GM20431 (cell line): ENCODE measurements around the gene CDH5.

Experiments
- in situ Hi-C: fragments of 300-500 bp; cut with MseI, MboI; formaldehyde crosslinking; loops from one replicate; pipeline ENCODE4 v1.15.0; 2020; ENCODE audit warnings: low sequenced_read_pairs; ENCODE audit not compliant: unreplicated experiment

Gene CDH5

DNA sequence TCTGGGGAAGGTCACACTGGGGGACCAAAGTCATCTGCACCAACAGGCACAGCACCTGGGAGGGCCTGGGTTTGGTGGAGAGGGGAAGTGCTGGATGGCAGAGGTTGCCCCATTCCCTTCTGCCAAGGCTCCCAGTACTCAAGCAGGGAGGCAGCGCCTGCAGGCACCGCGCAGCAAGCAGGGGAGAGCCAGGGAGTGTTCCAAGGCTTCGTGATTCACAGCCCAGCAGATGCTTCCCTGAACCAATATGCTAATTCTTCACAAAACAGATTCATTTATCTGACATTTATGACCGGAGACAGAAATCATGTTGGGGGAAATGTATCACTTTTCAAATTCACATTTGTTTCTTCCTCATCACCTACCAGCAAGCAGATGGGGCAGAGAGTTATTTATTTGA lies 13.4 kb upstream of the CDH5 start:
- in situ Hi-C loops, result no loop called here

DNA sequence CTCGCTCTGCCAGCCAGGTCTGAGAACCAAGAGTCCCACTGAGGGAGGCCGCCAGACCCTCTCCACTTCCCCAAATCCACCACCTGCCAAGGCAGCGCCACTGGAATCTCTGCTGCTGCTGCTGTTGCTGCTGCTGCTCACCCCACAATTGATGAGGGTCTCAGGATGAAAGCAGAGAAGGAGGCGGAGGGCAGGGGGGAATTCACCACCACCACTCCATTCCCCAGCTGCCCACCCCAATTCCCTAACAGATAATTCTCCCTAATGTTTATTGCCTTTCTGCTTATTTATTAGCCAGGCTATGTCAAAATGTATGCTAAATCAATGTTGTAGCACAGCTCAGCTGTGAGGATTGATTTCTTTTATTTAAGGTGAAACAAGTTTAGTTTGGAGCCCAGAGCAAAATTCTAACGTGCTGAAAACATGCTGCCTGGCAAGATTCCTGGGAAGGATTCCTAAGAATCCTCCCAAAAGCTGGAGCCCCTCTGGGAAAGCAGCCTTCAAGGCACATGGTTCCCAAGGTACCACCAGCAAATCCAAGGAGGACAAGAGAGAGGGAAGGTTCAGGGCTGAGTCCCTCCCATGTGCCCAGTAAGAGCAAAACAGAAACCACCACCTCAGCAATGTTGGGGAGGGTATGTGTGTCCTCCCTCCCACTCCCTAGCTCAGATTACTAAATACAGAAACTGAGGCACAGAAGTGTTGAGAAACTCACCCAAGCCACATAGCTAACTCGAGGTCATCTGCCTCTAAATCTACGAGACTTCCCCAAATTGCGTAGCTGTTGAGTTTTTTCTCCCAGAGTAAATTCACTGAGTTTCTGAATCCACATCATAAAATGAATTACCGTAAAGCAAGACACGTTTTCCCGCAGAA lies 12.2 kb upstream of the CDH5 start:
- in situ Hi-C loops, result no loop called here

DNA sequence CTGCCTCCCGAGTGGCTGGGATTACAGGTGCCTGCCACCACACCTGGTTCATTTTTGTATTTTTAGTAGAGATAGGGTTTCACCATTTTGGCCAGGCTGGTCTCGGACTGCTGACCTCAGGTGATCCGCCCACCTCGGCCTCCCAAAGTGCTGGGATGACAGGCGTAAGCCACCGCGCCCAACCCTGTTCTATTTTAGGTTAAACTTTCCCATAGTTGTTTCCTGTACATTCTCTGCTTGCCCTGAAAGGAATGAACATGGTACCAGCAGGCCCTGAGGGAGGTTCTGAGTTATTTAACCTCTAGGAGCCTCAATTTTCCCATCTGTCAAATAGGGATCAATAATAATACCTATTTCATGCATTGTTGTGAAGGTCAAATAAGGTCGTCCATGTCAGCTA lies 11.0 kb upstream of the CDH5 start:
- in situ Hi-C loops, result no loop called here

DNA sequence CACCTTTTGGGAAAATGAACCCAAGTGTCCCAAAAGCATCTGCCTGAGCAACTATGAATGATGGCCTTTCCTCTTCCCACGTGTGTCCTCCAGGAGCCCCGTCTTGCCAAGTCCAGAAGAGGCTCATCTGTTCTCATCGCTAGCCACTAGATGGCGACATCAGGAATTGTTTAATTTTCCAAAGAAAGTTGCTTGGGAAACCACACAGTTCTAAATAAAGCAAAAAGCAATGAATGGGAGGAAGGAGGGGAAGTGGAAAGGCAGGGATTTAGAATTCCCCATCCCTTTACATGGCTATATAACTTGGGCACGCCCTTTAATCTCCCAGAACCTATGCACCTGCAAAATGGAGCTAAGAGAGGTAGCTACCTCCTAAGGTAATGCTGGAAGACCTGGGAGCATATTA lies 9.0 kb upstream of the CDH5 start:
- in situ Hi-C loops, result no loop called here

DNA sequence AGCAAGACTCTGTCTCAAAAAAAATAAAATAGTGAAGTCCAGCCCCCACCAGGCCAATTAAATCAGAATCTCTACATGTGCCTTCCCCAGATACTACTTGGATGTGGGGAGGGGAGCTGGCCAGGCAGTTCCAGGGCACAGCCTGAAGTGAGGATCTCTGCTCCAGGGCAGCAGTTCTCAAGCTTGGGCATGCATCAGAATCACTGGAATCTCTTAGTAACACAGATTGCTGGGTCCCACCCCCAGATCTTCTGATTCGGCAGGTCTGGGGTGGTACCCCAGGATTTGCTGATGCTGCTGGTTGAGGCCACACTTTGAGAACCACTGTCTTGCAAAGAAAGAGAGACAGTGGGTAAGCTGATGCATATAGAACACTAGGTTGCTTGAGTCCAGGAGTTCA lies 8.3 kb upstream of the CDH5 start:
- in situ Hi-C loops, result no loop called here

DNA sequence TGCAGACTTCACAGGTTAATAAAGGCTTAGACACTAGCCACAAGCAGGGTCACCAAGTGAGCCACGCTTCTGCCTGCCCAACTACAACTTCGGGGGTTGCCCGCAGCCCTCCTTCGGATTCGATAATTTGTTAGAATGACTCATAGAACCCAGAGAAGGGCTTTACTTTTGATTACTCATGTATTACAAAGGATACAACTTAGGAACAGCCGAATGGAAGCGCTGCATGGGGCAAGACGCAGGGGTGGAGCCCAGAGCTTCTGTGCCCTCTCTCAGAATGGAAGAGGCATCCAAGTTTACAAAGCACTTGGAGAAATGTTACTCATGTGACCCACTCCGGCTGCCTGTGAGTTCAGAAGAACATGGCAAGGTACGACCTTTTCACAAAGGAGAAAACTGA lies 7.5 kb upstream of the CDH5 start:
- in situ Hi-C loops, result no loop called here

DNA sequence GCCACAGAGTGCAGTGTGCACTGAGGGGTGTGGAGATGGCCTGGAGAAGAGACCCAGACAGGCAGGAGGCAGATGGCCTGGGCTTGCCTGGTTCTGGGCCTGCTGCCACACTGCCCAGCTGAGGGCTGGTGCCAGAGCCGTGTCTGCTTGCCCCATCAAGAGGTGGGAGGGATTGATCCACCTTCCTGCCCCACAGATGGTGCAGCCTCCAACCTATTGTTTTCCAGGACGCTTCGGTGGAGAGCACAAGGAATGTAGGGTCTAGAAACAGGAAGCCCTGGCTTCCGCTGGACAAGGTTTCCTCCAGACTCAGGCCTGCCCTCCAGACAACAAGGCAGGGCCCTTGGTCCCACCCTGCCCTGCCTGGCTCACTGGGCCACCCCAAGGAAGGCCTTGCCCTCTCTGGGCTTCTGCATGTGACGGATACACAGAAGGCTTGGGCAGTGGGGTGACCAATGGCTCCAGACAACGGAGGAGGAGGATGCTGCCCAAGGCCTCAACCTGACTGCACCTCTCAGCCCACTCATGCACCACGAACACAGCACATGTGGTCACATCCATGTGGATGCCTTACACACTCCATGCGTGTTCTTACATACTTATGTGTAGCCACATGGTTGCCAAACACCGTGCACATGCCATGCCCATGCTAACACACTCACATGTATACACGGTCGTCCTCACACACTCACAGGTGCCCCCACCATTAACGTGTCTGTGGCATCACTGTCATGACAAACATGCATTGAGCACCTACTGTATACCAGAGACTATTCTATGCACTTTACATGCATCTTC lies 6.5 kb upstream of the CDH5 start:
- in situ Hi-C loops, result no loop called here

DNA sequence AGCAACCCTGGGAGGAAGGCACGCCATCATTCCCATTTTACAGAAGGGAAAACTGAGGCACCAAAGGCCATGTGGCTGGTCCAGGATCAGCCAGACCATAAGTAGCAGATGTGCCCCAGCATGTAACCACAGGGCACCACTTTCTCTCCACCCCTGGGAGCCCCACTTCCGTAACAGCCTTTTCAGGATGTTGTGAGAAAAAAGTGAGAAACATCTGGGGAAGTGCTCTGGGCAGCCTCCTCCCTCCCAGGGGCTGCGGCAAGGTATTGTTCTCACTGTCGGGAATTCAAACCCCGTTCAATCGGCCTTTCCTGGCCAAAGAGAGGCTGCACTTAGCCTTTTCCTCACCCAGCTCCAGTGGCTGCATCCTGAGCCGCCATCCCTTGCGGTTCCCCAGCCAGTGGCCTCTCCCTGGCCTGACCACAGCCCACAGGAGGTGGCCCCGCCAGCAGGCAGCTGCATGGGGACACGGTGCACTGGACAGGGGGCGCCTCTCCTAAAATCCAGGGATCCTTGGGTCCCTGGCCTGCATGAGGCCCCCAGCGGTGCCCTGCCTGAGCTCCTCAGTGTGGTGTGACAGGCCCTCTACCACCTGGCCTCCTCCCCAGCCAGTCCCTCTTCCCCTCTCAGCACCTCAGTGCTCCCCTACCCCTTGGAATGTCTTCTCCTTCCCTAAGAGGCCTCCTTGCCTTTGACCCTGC lies 5.7 kb upstream of the CDH5 start:
- in situ Hi-C loops, result no loop called here

DNA sequence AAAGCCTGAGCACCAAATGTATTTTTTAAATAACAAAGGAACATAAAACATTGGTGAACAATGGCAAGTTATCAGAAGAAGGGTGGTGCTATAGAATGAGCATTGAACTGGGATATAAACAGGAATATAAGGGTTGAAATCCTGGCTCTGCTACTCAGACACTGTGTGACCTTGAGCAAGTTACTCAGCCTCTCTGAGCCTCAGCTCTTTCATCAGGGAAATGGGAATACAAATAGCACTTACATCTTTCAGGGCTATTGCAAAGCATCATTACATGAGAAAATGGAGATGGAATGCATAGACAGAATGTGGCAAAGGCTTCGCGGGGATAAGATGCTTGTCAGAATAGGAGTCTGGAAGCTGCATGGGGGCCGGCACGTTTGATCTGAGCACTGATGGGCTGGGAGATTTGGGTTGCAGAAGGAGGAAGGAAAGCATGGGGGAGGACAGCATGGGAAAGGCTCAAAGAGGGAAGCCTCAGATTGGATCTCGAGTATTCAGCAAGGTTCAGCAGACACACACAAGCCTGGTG lies 4.8 kb upstream of the CDH5 start:
- in situ Hi-C loops, result no loop called here

DNA sequence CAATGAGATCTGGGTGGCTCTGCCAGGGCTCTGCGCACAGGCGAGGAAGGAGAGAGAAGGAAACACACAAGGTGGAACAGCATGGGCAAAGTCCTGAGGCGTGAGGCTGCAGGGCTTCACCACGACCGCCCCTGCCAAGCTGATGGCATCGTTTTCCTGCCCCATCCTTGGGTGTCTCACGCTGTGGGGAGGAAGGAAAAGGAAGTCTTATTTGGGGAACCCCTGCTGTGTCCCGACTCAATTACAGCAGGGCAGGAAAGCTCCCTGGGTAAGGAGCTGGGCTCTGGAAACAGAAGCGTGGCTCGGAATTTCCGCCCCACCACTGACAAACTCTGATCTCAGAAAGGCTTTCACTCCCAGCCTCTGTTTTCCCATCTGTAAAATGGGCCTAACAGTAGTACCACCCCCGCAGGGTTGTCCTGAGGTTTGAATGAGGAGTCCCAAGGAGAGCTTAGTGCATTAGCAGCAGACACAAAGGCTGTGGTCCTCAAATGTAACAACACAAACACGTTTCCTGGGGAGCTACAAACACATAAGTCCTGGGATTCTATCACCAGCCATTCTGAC lies 3.2 kb upstream of the CDH5 start:
- in situ Hi-C loops, result no loop called here

DNA sequence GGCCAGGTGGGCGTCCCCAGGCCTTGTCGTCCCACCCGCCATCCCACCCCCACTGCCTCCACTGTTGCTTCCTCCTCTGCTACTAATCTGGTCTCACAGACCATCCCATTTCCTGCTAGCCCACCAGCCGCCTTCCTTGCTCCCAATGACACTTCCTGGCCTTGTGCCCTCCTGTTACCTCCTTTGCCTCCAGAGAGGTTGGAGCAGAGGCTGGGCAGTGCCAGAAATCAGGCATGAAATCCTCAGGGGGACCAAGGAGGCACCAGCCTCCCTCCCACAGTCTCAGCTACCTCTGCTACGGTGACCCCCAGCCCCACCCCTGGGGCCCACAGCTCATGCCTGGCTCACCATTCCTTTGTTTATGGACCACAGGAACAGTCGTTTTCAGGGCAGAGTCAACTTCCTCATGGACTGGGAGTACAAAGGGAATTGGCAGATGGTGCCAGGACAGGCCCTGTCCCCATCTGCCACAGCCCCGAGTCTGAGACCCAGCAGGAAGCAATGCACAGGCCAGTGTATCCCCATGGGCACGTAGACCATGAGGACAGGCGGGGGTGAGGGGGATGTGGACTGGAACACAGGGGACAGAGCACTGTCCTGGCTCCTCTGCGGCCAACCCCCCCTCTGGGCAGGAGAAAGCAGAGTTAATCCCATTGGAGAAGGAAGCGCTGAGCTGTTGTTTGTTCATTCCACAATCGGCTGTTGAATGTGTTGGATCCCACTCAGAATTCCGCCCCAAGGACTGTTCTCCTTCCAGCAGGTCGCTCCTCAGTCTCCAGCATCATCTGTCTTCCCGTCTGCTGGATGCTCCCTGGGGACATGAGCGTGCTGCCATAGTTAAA lies 2.2 kb upstream of the CDH5 start:
- in situ Hi-C loops, result no loop called here

DNA sequence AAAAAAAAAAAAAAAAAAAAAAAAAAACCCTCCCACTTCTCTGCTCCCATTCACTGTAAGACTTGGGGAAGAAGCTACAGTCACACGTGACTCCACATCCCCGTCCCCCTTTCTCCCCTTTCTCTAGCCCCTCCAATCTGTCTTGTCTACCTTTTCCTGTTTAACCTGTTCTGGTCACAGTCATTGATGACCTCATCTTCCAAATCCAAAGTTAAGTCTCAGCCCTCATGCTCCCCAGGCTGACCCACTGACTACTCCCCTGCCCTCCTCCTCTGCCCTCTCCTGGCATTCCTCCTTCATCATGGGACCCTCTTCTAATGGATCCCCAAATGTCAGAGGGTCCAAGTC lies 1.6 kb upstream of the CDH5 start:
- in situ Hi-C loops, result no loop called here

DNA sequence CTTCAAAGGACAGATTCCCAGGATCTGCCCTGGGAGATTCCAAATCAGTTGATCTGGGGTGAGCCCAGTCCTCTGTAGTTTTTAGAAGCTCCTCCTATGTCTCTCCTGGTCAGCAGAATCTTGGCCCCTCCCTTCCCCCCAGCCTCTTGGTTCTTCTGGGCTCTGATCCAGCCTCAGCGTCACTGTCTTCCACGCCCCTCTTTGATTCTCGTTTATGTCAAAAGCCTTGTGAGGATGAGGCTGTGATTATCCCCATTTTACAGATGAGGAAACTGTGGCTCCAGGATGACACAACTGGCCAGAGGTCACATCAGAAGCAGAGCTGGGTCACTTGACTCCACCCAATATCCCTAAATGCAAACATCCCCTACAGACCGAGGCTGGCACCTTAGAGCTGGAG lies 840 bp upstream of the CDH5 start:
- in situ Hi-C loops, result no loop called here

DNA sequence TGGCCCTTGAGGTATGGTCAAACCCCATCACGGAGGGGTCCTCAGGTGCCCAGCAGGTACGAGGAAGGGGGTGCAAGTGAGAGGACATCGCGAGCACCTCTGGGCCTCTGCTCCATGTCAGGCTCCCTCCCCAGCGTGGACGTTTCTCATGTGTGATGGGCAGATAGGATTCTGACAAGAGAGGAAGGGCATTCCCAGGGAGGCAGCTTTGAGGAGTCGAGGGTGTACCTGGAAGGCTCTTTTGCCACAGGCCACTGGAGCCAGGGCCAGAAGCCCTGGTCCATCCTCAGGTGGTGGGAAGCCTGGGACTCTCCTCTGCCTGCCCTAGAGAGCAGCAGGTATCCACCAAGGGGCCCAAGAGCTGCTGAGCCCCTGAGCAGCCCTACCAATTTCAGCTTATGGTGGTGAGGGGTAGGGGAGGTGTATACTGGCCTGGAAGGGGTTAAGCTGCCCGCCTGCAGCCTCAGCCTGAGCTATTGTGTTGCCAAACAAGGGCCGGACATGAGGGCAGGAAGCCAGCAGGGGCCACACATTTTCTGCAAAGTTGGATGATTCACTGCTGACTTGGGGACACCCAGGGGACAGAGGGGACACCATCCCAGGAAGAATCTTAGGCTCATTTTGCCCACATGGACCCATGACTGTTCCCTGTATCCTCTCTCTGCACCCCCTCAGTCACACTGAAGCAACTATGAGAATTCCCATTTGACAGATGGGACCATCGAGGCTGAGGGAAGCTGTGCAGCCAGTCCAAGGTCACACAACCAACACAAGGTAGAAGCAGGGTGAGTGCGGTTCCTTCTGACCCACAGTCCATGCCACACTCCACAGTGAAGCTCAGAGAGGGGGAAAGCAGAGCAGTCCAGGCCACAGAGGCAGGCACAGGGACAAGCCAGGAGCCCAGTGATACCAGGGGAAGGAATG lies 1.7 kb downstream of the CDH5 start:
- in situ Hi-C loops, result no loop called here

DNA sequence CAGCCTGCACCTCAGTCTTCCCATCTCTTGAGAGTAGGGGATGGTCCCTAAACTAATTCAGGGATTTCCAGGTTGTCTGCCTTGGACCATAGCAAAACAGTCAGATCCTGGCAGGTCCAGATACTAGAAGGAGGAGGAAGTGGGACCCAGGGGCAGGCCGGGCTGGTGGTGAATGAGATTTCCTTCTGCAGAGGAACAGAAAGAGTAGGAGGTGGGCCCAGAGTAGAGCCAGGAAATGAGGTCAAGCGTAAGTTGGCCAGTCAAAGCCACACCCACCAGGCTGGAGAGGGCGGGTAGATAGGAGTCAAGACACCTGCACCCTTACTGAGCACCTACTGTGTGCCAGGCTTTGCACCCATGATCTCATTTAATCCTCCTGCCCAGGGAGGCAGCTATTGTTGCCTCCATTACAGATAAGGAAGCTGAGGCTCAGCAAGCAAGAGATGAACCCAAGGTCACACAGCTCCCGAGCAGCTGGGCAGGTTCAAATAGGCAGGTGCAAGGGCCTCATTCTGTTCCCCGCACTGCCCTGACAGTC lies 2.6 kb downstream of the CDH5 start:
- in situ Hi-C loops, result no loop called here

DNA sequence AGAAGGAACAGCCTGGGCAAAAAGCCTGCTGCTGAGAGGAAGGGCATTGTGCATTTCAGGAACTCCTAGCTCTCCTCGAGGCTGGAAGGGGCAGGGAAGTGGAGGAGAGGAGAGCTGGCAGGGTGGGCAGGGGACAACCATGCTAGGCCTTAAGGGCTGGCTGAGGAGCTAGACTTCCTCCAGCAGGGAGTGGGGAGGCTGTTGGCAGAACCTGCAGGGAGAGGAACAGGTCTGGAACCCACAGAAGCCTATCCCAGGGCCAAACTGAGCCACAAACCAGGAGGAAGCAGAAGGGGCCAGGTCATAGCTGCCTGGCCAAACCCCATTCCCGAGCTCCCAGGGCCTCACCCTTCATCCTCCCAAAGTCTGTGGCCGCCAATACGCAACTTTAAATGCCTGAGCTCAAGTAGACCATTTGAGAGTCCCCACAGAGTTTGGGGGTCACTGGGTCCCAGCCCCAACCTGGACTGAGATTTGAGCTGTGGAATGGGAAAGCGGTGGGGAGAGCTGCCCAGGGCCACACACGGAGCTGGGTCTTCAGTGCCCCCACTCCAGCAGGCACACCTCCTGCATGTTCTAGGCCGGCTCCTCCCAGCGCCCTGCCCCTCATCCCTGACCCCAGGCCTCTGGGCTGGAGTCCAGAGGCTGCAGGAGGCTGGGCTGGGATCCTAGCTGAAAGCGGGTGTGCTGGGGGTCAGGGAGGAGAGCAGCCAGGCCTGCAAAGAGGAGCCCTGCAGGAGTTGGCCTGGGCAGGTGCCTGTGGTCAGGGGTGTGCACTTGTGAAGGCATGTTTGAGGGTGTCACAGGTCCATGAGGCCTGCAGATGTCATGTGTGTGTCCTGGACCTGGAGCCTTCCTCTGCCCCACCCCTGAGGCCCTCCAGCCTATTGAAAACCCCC lies 4.5 kb downstream of the CDH5 start:
- in situ Hi-C loops, result no loop called here
